HCT116 (cell line): ENCODE measurements around the gene GRIN1.

Experiments
- CTCF ChIP-seq, 3 experiments: fragments of 200-600 bp in 1 of 3; sonication (generic) in 1 of 3; IDR thresholded peaks in 2 of 3; conservative IDR thresholded peaks in 1 of 3; 2 replicates each; pipeline ENCODE4 v1.5.1; 2012 to 2017; ENCODE audit warnings: low read depth in 2 of 3, low read length in 2 of 3, antibody characterized with exemption in 1 of 3, borderline replicate concordance in 1 of 3, control low read depth in 1 of 3, mild to moderate bottlenecking in 1 of 3, mixed read lengths in 1 of 3, mixed run types in 1 of 3, moderate library complexity in 1 of 3; ENCODE audit not compliant: insufficient read depth in 1 of 3
- ELF1 ChIP-seq: IDR thresholded peaks from 2 replicates; pipeline ENCODE4 v1.6.1; 2012; ENCODE audit warnings: low read depth, borderline replicate concordance
- JUND ChIP-seq: IDR thresholded peaks from 2 replicates; pipeline ENCODE4 v1.6.1; 2012
- POLR2A ChIP-seq: IDR thresholded peaks from 2 replicates; pipeline ENCODE4 v1.7.0; 2011; ENCODE audit warnings: borderline replicate concordance; ENCODE audit not compliant: insufficient read depth, insufficient read length; ENCODE audit errors: extremely low read depth
- RAD21 ChIP-seq: IDR thresholded peaks from 2 replicates; pipeline ENCODE4 v1.6.1; 2012; ENCODE audit warnings: low read depth, mild to moderate bottlenecking
- SRF ChIP-seq: IDR thresholded peaks from 2 replicates; pipeline ENCODE4 v1.6.1; 2012; ENCODE audit warnings: low read depth
- YY1 ChIP-seq: IDR thresholded peaks from 2 replicates; pipeline ENCODE4 v1.6.1; 2011; ENCODE audit warnings: low read length, low read depth, moderate library complexity, mild to moderate bottlenecking; ENCODE audit not compliant: insufficient replicate concordance; ENCODE audit errors: extremely low read depth

- TF ChIP-seq SRF (no peak), YY1 (no peak), RAD21 (no peak), POLR2A (no peak), ELF1 (no peak), CTCF (IDR thresholded peaks at IDR 0.05 in 2 of 3, conservative IDR thresholded peaks at IDR 0.05 in 1 of 3; ENCODE audit: borderline replicate concordance in 1 of 3, insufficient read depth in 1 of 3, low read depth in 2 of 3, low read length in 2 of 3) (no peak), JUND (no peak)
Observed at GRCh38 chr9:137147091-137147792, 8.3 kb downstream of the GRIN1 start.
